ENCODE measurements around the gene MIAT.
A peak's percentile ranks its signal among the peaks of the same experiment; 100 is the strongest.
"Not testable (repeated sequence)": the region's sequence is repeated elsewhere in the genome, so short reads cannot be mapped to it uniquely, and the experiment has no call there.

Gene MIAT

GRCh38 chr22:26656891-26657851 lies at the start of gene MIAT:
Gene MIAT, plus strand, starts transcription at chr22:26657588.
- peak; percentile 24 for DNase-seq

- DNase-seq: no peak
These were observed 49.3 kb upstream of the MIAT start for GRCh38 chr22:26608129-26608528.

GRCh38 chr22:26609287-26609686 lies 48.1 kb upstream of the MIAT start:
- DNase-seq: no peak

- peak; percentile 97 for DNase-seq
These were observed 47.1 kb upstream of the MIAT start for GRCh38 chr22:26610072-26610958.

- DNase-seq: peak; percentile 62
These were observed 46.4 kb upstream of the MIAT start for GRCh38 chr22:26610996-26611395.

GRCh38 chr22:26612652-26613051 lies 44.7 kb upstream of the MIAT start:
- no peak for DNase-seq

GRCh38 chr22:26613753-26614152 lies 43.6 kb upstream of the MIAT start:
- not testable (repeated sequence) for DNase-seq

- no peak for DNase-seq
These were observed 43.1 kb upstream of the MIAT start for GRCh38 chr22:26614322-26614721.

GRCh38 chr22:26615149-26615548 lies 42.2 kb upstream of the MIAT start:
- DNase-seq: no peak

GRCh38 chr22:26615830-26616435 lies 41.5 kb upstream of the MIAT start:
- no peak for DNase-seq

- DNase-seq: no peak
These were observed 40.7 kb upstream of the MIAT start for GRCh38 chr22:26616650-26617049.

- peak; percentile 20 for DNase-seq
These were observed 39.9 kb upstream of the MIAT start, which contains the start of gene CRYBB1 for GRCh38 chr22:26617271-26618199. Gene CRYBB1, minus strand, starts transcription at chr22:26618027. Its CDS starts 1,708 bp downstream, at chr22:26616319.

- DNase-seq: no peak
These were observed 38.9 kb upstream of the MIAT start for GRCh38 chr22:26618455-26618854.

- no peak for DNase-seq
These were observed 37.9 kb upstream of the MIAT start for GRCh38 chr22:26619510-26619909.

GRCh38 chr22:26620197-26620596 lies 37.2 kb upstream of the MIAT start:
- no peak for DNase-seq

- DNase-seq: no peak
These were observed 35.7 kb upstream of the MIAT start, which contains the start of gene CRYBA4 for GRCh38 chr22:26621663-26622062. Gene CRYBA4, plus strand, starts transcription at chr22:26621963. Its CDS starts 634 bp downstream, at chr22:26622597.

GRCh38 chr22:26623984-26624383 lies 33.4 kb upstream of the MIAT start:
- DNase-seq: no peak

GRCh38 chr22:26624803-26625202 lies 32.6 kb upstream of the MIAT start:
- no peak for DNase-seq

- no peak for DNase-seq
These were observed 27.2 kb upstream of the MIAT start for GRCh38 chr22:26629988-26630761.

- DNase-seq: no peak
These were observed 26.1 kb upstream of the MIAT start for GRCh38 chr22:26631282-26631681.
